HEK293 (cell line): ENCODE data around the gene ADAD1.

Source experiments
- CTCF ChIA-PET: fragments of 350-600 bp; formaldehyde crosslinking; extraction: SDS; loops from one replicate; lab custom pipeline; 2021; ENCODE audit warnings: antibody characterized with exemption; lab: Yijun Ruan, JAX
- POLR2A ChIA-PET: fragments of 300-600 bp; formaldehyde crosslinking; extraction: SDS; loops from one replicate; lab custom pipeline; 2020; ENCODE audit warnings: antibody characterized with exemption, inconsistent platforms; lab: Yijun Ruan, JAX
- H3K27ac ChIP-seq: fragments of 200-500 bp; sonication (Bioruptor generic); 2 replicates; pipeline ENCODE4 v1.5.1; 2014; ENCODE audit warnings: low read depth, low read length, control low read depth, inconsistent platforms; ENCODE audit errors: extremely low read depth
- H3K36me3 ChIP-seq, 2 experiments: fragments of 200-500 bp in 1 of 2; sonication (Bioruptor generic) in 1 of 2; 1 replicate in 1 of 2; 2 replicates in 1 of 2; pipeline ENCODE4 v1.5.1; 2014 to 2017; ENCODE audit warnings: inconsistent platforms in 2 of 2, low read length in 2 of 2; ENCODE audit not compliant: control insufficient read depth in 2 of 2, insufficient read depth in 1 of 2
- H3K4me1 ChIP-seq: fragments of 200-500 bp; sonication (Bioruptor generic); 2 replicates; pipeline ENCODE4 v1.5.1; 2014; ENCODE audit warnings: mild to moderate bottlenecking, low read length, inconsistent platforms; ENCODE audit not compliant: control insufficient read depth, insufficient read depth
- H3K4me3 ChIP-seq: 2 replicates; pipeline ENCODE4 v1.5.1; 2011; ENCODE audit warnings: low read depth, mild to moderate bottlenecking, control low read depth, low read length, moderate library complexity
- H3K9me3 ChIP-seq: fragments of 200-500 bp; sonication (Bioruptor generic); 2 replicates; pipeline ENCODE4 v1.5.1; 2014; ENCODE audit warnings: low read depth, low read length, inconsistent platforms; ENCODE audit not compliant: control insufficient read depth, insufficient read depth
- GFI1B ChIP-seq: fragments of 450-650 bp; formaldehyde crosslinking; IDR thresholded peaks from 2 replicates; pipeline ENCODE4 v1.5.1; 2016; ENCODE audit warnings: missing biosample characterization, missing genetic modification characterization
- IKZF3 ChIP-seq: fragments of 450-650 bp; IDR thresholded peaks from 2 replicates; pipeline ENCODE4 v1.5.0; 2018; ENCODE audit warnings: missing biosample characterization, mild to moderate bottlenecking, missing genetic modification characterization, moderate library complexity
- KLF16 ChIP-seq: fragments of 450-650 bp; formaldehyde crosslinking; IDR thresholded peaks from 2 replicates; pipeline ENCODE4 v1.5.1; 2017; ENCODE audit warnings: missing biosample characterization, missing genetic modification characterization
- MYNN ChIP-seq: fragments of 450-650 bp; formaldehyde crosslinking; IDR thresholded peaks from 2 replicates; pipeline ENCODE4 v1.5.1; 2016; ENCODE audit warnings: missing biosample characterization, missing genetic modification characterization, borderline replicate concordance
- SCRT1 ChIP-seq: fragments of 450-650 bp; formaldehyde crosslinking; IDR thresholded peaks from 2 replicates; pipeline ENCODE4 v1.5.1; 2016; ENCODE audit warnings: missing biosample characterization, missing genetic modification characterization, borderline replicate concordance
- YY2 ChIP-seq: fragments of 450-650 bp; formaldehyde crosslinking; IDR thresholded peaks from 2 replicates; pipeline ENCODE4 v1.5.1; 2016; ENCODE audit warnings: missing biosample characterization, missing genetic modification characterization
- ZBTB1 ChIP-seq: fragments of 450-650 bp; formaldehyde crosslinking; IDR thresholded peaks from 2 replicates; pipeline ENCODE4 v1.5.1; 2016; ENCODE audit warnings: missing biosample characterization, missing genetic modification characterization
- ZBTB21 ChIP-seq: fragments of 450-650 bp; formaldehyde crosslinking; IDR thresholded peaks from 2 replicates; pipeline ENCODE4 v1.5.1; 2017; ENCODE audit warnings: missing biosample characterization, missing genetic modification characterization
- ZBTB7A ChIP-seq: fragments of 450-650 bp; formaldehyde crosslinking; IDR thresholded peaks from 2 replicates; pipeline ENCODE4 v1.5.1; 2016; ENCODE audit warnings: low read depth, missing biosample characterization, missing genetic modification characterization
- ZFP37 ChIP-seq: fragments of 450-650 bp; formaldehyde crosslinking; IDR thresholded peaks from 2 replicates; pipeline ENCODE4 v1.5.1; 2016; ENCODE audit warnings: missing biosample characterization, missing genetic modification characterization
- ZNF121 ChIP-seq: fragments of 450-650 bp; formaldehyde crosslinking; IDR thresholded peaks from 2 replicates; pipeline ENCODE4 v1.5.1; 2016; ENCODE audit warnings: missing biosample characterization, missing genetic modification characterization
- ZNF140 ChIP-seq: fragments of 450-650 bp; formaldehyde crosslinking; IDR thresholded peaks from 2 replicates; pipeline ENCODE4 v1.5.1; 2016; ENCODE audit warnings: missing biosample characterization, missing genetic modification characterization
- ZNF157 ChIP-seq: fragments of 450-650 bp; formaldehyde crosslinking; IDR thresholded peaks from 2 replicates; pipeline ENCODE4 v1.5.1; 2016; ENCODE audit warnings: missing biosample characterization, missing genetic modification characterization
- ZNF211 ChIP-seq: fragments of 450-650 bp; formaldehyde crosslinking; IDR thresholded peaks from 2 replicates; pipeline ENCODE4 v1.5.1; 2016; ENCODE audit warnings: low read depth, missing biosample characterization, missing genetic modification characterization
- ZNF239 ChIP-seq: fragments of 450-650 bp; formaldehyde crosslinking; IDR thresholded peaks from 2 replicates; pipeline ENCODE4 v1.5.1; 2016; ENCODE audit warnings: missing biosample characterization, missing genetic modification characterization
- ZNF24 ChIP-seq: fragments of 450-650 bp; formaldehyde crosslinking; IDR thresholded peaks from 2 replicates; pipeline ENCODE4 v1.5.1; 2016; ENCODE audit warnings: missing biosample characterization, missing genetic modification characterization
- ZNF292 ChIP-seq: fragments of 450-650 bp; formaldehyde crosslinking; IDR thresholded peaks from 2 replicates; pipeline ENCODE4 v1.5.1; 2016; ENCODE audit warnings: low read depth, missing biosample characterization, missing genetic modification characterization, borderline replicate concordance
- ZNF433 ChIP-seq: fragments of 450-650 bp; formaldehyde crosslinking; IDR thresholded peaks from 2 replicates; pipeline ENCODE4 v1.5.1; 2016; ENCODE audit warnings: missing biosample characterization, missing genetic modification characterization, low read depth
- ZNF561 ChIP-seq: fragments of 450-650 bp; IDR thresholded peaks from 2 replicates; pipeline ENCODE4 v1.5.1; 2018; ENCODE audit warnings: missing biosample characterization, missing genetic modification characterization, borderline replicate concordance
- ZNF585B ChIP-seq: fragments of 450-650 bp; formaldehyde crosslinking; IDR thresholded peaks from 2 replicates; pipeline ENCODE4 v1.5.1; 2016; ENCODE audit warnings: missing biosample characterization, missing genetic modification characterization
- ZNF600 ChIP-seq: fragments of 450-650 bp; formaldehyde crosslinking; IDR thresholded peaks from 2 replicates; pipeline ENCODE4 v1.5.1; 2016; ENCODE audit warnings: missing biosample characterization, missing genetic modification characterization
- ZNF658 ChIP-seq: fragments of 450-650 bp; formaldehyde crosslinking; IDR thresholded peaks from 2 replicates; pipeline ENCODE4; 2016; ENCODE audit warnings: missing biosample characterization, missing genetic modification characterization
- ZNF670 ChIP-seq: fragments of 450-650 bp; formaldehyde crosslinking; IDR thresholded peaks from 2 replicates; pipeline ENCODE4 v1.5.1; 2016; ENCODE audit warnings: missing biosample characterization, missing genetic modification characterization, low read depth
- ZNF677 ChIP-seq: fragments of 450-650 bp; IDR thresholded peaks from 2 replicates; pipeline ENCODE4 v1.5.0; 2018; ENCODE audit warnings: missing biosample characterization, mild to moderate bottlenecking, missing genetic modification characterization, moderate library complexity
- ZNF843 ChIP-seq: fragments of 450-650 bp; formaldehyde crosslinking; IDR thresholded peaks from 2 replicates; pipeline ENCODE4 v1.5.1; 2016; ENCODE audit warnings: missing biosample characterization, missing genetic modification characterization
- ZSCAN16 ChIP-seq: fragments of 450-650 bp; formaldehyde crosslinking; IDR thresholded peaks from 2 replicates; pipeline ENCODE4 v1.5.1; 2016; ENCODE audit warnings: missing biosample characterization, missing genetic modification characterization
- TF ChIP-seq, protein P1 (sequence below): fragments of 450-650 bp; formaldehyde crosslinking; IDR thresholded peaks from 2 replicates; pipeline ENCODE4 v1.5.1; 2016; ENCODE audit warnings: missing biosample characterization, missing genetic modification characterization
- TF ChIP-seq, protein P2 (sequence below): fragments of 450-650 bp; formaldehyde crosslinking; IDR thresholded peaks from 2 replicates; pipeline ENCODE4 v1.5.1; 2017; ENCODE audit warnings: missing biosample characterization, mild to moderate bottlenecking, missing genetic modification characterization, moderate library complexity
- TF ChIP-seq, protein P3 (sequence below): sonication (generic); formaldehyde crosslinking; IDR thresholded peaks from 2 replicates; pipeline ENCODE4 v1.8.1; 2022; ENCODE audit warnings: mild to moderate bottlenecking, moderate library complexity, missing genetic modification reagents

Gene ADAD1

DNA sequence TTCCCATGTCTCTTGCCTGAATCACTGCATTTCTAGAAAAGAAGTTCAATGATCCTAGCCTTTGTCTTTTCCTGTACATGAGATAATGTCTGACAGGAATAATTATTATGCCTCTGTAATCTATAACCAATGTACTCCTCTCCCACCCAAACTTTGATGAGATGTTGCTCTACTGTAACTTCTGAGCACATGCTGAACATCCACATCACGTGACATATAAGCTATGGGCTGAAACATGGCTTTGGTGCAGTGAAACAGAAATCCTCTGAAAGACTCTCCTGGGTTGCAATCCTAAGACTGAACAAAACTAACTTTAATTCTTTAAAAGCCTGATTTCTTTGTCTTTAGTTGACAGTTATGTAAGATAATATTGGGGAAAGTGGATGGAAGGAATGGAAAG lies 1.5 kb upstream of the ADAD1 start:
- H3K9me3 ChIP-seq = no peaks in the 10 kb centered on the region
- ChIA-PET CTCF (no interaction called here), POLR2A (no interaction called here)
- no peak overlapping the region for H3K27ac ChIP-seq
- no peaks in the 10 kb centered on the region for H3K4me1 ChIP-seq
- no peak for TF ChIP-seq ZSCAN16 (tag by site-specific recombination)
- TF ChIP-seq ZNF600 = no peak
- TF ChIP-seq SCRT1 (tag by site-specific recombination) = no peak
- TF ChIP-seq, protein P1, sequence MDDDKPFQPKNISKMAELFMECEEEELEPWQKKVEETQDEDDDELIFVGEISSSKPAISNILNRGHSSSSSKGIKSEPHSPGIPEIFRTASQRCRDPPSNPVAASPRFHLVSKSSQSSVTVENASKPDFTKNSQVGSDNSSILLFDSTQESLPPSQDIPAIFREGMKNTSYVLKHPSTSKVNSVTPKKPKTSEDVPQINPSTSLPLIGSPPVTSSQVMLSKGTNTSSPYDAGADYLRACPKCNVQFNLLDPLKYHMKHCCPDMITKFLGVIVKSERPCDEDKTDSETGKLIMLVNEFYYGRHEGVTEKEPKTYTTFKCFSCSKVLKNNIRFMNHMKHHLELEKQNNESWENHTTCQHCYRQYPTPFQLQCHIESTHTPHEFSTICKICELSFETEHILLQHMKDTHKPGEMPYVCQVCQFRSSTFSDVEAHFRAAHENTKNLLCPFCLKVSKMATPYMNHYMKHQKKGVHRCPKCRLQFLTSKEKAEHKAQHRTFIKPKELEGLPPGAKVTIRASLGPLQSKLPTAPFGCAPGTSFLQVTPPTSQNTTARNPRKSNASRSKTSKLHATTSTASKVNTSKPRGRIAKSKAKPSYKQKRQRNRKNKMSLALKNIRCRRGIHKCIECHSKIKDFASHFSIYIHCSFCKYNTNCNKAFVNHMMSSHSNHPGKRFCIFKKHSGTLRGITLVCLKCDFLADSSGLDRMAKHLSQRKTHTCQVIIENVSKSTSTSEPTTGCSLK = no peak
- no peak for TF ChIP-seq ZNF157
- no peak for TF ChIP-seq MYNN
- TF ChIP-seq ZNF843 (tag by site-specific recombination) = no peak
- no peak for TF ChIP-seq ZNF292 (tag by site-specific recombination)
- no peak for TF ChIP-seq ZNF677 (tag by site-specific recombination)
- TF ChIP-seq GFI1B (tag by site-specific recombination) = no peak
- no peak for TF ChIP-seq ZNF658 (tag by site-specific recombination)
- TF ChIP-seq, protein P2, sequence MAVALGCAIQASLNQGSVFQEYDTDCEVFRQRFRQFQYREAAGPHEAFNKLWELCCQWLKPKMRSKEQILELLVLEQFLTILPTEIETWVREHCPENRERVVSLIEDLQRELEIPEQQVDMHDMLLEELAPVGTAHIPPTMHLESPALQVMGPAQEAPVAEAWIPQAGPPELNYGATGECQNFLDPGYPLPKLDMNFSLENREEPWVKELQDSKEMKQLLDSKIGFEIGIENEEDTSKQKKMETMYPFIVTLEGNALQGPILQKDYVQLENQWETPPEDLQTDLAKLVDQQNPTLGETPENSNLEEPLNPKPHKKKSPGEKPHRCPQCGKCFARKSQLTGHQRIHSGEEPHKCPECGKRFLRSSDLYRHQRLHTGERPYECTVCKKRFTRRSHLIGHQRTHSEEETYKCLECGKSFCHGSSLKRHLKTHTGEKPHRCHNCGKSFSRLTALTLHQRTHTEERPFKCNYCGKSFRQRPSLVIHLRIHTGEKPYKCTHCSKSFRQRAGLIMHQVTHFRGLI (tag by site-specific recombination) = no peak
- TF ChIP-seq ZNF585B (tag by site-specific recombination) = no peak
- TF ChIP-seq YY2 = no peak
- H3K4me3 ChIP-seq = no peak overlapping the region
- H3K36me3 ChIP-seq = no peaks in the 10 kb centered on the region

DNA sequence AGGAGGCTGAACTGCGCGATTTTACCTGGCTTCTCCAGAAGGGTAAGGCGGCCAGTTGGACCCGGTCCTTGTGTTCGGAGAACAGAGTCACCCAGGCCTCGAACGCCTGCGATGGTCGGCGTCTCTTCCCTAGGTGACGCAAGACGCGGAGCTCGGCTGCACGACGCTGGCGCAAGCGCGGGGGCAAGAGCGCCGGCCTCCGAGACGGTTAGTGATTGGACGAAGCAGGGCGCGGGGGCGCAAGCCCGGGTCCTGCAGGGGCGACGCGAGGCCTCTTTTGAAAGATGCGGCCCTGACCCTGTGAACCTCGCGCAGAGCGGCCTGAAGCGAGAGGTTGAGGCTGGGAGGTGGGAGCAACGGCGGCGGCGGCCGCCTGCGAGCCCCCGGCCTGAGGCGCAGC lies 428 bp downstream of the ADAD1 start:
- H3K4me3 ChIP-seq = no peak overlapping the region
- H3K9me3 ChIP-seq = no peaks in the 10 kb centered on the region
- ChIA-PET POLR2A (no interaction called here), CTCF (no interaction called here)
- no peak for TF ChIP-seq ZFP37 (tag by site-specific recombination)
- no peak for TF ChIP-seq ZBTB7A (tag by site-specific recombination)
- TF ChIP-seq ZNF600 = no peak
- no peak for TF ChIP-seq ZNF140 (tag by site-specific recombination)
- TF ChIP-seq ZNF121 (tag by site-specific recombination) = no peak
- no peak for TF ChIP-seq ZBTB21
- no peak for TF ChIP-seq ZBTB1
- no peak for TF ChIP-seq ZNF561 (tag by site-specific recombination)
- TF ChIP-seq ZNF239 (tag by site-specific recombination) = no peak
- no peak for TF ChIP-seq IKZF3
- no peak for TF ChIP-seq ZNF670 (tag by site-specific recombination)
- no peak for TF ChIP-seq ZNF211 (tag by site-specific recombination)
- TF ChIP-seq, protein P3, sequence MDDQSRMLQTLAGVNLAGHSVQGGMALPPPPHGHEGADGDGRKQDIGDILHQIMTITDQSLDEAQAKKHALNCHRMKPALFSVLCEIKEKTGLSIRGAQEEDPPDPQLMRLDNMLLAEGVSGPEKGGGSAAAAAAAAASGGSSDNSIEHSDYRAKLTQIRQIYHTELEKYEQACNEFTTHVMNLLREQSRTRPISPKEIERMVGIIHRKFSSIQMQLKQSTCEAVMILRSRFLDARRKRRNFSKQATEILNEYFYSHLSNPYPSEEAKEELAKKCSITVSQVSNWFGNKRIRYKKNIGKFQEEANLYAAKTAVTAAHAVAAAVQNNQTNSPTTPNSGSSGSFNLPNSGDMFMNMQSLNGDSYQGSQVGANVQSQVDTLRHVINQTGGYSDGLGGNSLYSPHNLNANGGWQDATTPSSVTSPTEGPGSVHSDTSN (CRISPR knock-in tag) = no peak
- no peak for TF ChIP-seq ZNF658 (tag by site-specific recombination)
- no peak for TF ChIP-seq ZNF433 (tag by site-specific recombination)
- TF ChIP-seq ZNF157 = no peak
- no peak for TF ChIP-seq KLF16 (tag by site-specific recombination)
- no peak for TF ChIP-seq ZNF24
- no peaks in the 10 kb centered on the region for H3K4me1 ChIP-seq
- no peaks in the 10 kb centered on the region for H3K36me3 ChIP-seq
- H3K27ac ChIP-seq = no peak overlapping the region
